ENCODE measurements around the gene TSPAN5.

TSPAN5 gene

GRCh38 chr4:98606894-98607293, 51.5 kb downstream of the TSPAN5 start:
- H3K4me3 ChIP-seq (ENCODE audit: low read depth, low read length), result no peak overlapping the region
- no peak for TF ChIP-seq CTCF (IDR thresholded peaks at IDR 0.05; ENCODE audit: low read depth, low read length)

- no peak overlapping the region for H3K4me3 ChIP-seq (ENCODE audit: low read depth, low read length)
- no peak for TF ChIP-seq CTCF (IDR thresholded peaks at IDR 0.05; ENCODE audit: low read depth, low read length)
These were observed 53.2 kb downstream of the TSPAN5 start for GRCh38 chr4:98605216-98605615.

GRCh38 chr4:98604723-98605122, 53.7 kb downstream of the TSPAN5 start:
- H3K4me3 ChIP-seq (ENCODE audit: low read depth, low read length), result no peak overlapping the region
- no peak for TF ChIP-seq CTCF (IDR thresholded peaks at IDR 0.05; ENCODE audit: low read depth, low read length)

GRCh38 chr4:98603683-98604521, 54.5 kb downstream of the TSPAN5 start:
- H3K4me3 ChIP-seq (ENCODE audit: low read depth, low read length), result no peak overlapping the region
- TF ChIP-seq CTCF (IDR thresholded peaks at IDR 0.05; ENCODE audit: low read depth, low read length), result no peak

GRCh38 chr4:98602270-98602669, 56.1 kb downstream of the TSPAN5 start:
- no peak overlapping the region for H3K4me3 ChIP-seq (ENCODE audit: low read depth, low read length)
- no peak for TF ChIP-seq CTCF (IDR thresholded peaks at IDR 0.05; ENCODE audit: low read depth, low read length)

- TF ChIP-seq CTCF (IDR thresholded peaks at IDR 0.05; ENCODE audit: low read depth, low read length), result no peak
- no peak overlapping the region for H3K4me3 ChIP-seq (ENCODE audit: low read depth, low read length)
These were observed 56.7 kb downstream of the TSPAN5 start for GRCh38 chr4:98601708-98602107.

GRCh38 chr4:98599617-98600205, 58.7 kb downstream of the TSPAN5 start:
- H3K4me3 ChIP-seq (ENCODE audit: low read depth, low read length), result no peak overlapping the region
- TF ChIP-seq CTCF (IDR thresholded peaks at IDR 0.05; ENCODE audit: low read depth, low read length), result no peak

All from WI38 (cell line).